Kidney epithelial cell (primary cell): ENCODE data around the gene LONP2. TPM values are rescaled to one million over a fixed set of nuclear protein-coding genes. Genes with fewer than 3 reads are reported as not detected.
A peak's percentile ranks its signal among the peaks of the same experiment; 100 is the strongest.

Experiments
- DNase-seq: peaks from one replicate; pipeline ENCODE4 v3.0.0-alpha.2; 2010; ENCODE audit warnings: low read depth
- H3K27me3 ChIP-seq: 2 replicates; pipeline ENCODE4 v1.6.0; 2011; ENCODE audit warnings: low read length; ENCODE audit not compliant: control insufficient read depth, insufficient read depth
- H3K36me3 ChIP-seq: 2 replicates; pipeline ENCODE4 v1.5.1; 2011; ENCODE audit warnings: low read length; ENCODE audit not compliant: control insufficient read depth, insufficient read depth
- H3K4me3 ChIP-seq: 2 replicates; pipeline ENCODE4 v1.5.1; 2011; ENCODE audit warnings: low read depth, mild to moderate bottlenecking, control low read depth, low read length
- CTCF ChIP-seq: IDR thresholded peaks from 2 replicates; pipeline ENCODE4 v1.5.1; 2011; ENCODE audit warnings: mild to moderate bottlenecking, moderate library complexity, low read length, control low read depth, inconsistent platforms; ENCODE audit not compliant: insufficient read depth, poor library complexity, severe bottlenecking
- total RNA-seq: library from RNA; depleted of rRNA; stranded (reverse); fragments of >200 nt; gene quantifications from 2 replicates; pipeline ENCODE4 v1.2.3, GENCODE V29; 2015

The LONP2 gene
- 29.1 and 36.2 TPM in 2 replicates for total RNA-seq

GRCh38 chr16:48244080-48244862 is at the start of gene LONP2:
Gene LONP2 (plus strand): TSS chr16:48244300. CDS start chr16:48244389, 89 bp downstream.
- TF ChIP-seq CTCF = no peak
- peak; percentile 48 for DNase-seq
- peak within 1 kb of the TSS; percentile 100 for H3K4me3 ChIP-seq
- no peaks in the 10 kb centered on the region for H3K36me3 ChIP-seq
- no peaks in the 10 kb centered on the region for H3K27me3 ChIP-seq

GRCh38 chr16:48194828-48195556 is 49.1 kb upstream of the LONP2 start:
- DNase-seq = peak; percentile 48
- Histone ChIP-seq H3K4me3 (no peak overlapping the region), H3K36me3 (no peaks in the 10 kb centered on the region), H3K27me3 (no peaks in the 10 kb centered on the region)
- no peak for TF ChIP-seq CTCF

GRCh38 chr16:48197294-48197693 is 46.8 kb upstream of the LONP2 start:
- Histone ChIP-seq H3K4me3 (no peak overlapping the region), H3K27me3 (no peaks in the 10 kb centered on the region), H3K36me3 (no peaks in the 10 kb centered on the region)
- DNase-seq = no peak
- TF ChIP-seq CTCF = no peak

GRCh38 chr16:48201515-48202201 is 42.4 kb upstream of the LONP2 start:
- Histone ChIP-seq H3K36me3 (no peaks in the 10 kb centered on the region), H3K4me3 (no peak overlapping the region), H3K27me3 (no peaks in the 10 kb centered on the region)
- no peak for TF ChIP-seq CTCF
- no peak for DNase-seq

- Histone ChIP-seq H3K27me3 (no peaks in the 10 kb centered on the region), H3K4me3 (no peak overlapping the region), H3K36me3 (no peaks in the 10 kb centered on the region)
- no peak for TF ChIP-seq CTCF
- no peak for DNase-seq
These were observed 39.9 kb upstream of the LONP2 start for GRCh38 chr16:48203974-48204824.
